Stimulated activated CD4-positive, alpha-beta T cell treated with anti-CD3 and anti-CD28 coated beads, Interleukin-1b, Interleukin-23, amount 100 ng/mL, for 48 hours (primary cell): ENCODE results near the gene INPP5K.
"Not testable (repeated sequence)": the region's sequence is repeated elsewhere in the genome, so short reads cannot be mapped to it uniquely, and the experiment has no call there.

Source experiments
- DNase-seq: peaks from one replicate; pipeline ENCODE4 v3.0.0-alpha.2; 2020

The INPP5K gene

GRCh38 chr17:1516388-1517161, at the start of gene INPP5K:
Gene INPP5K, minus strand, starts transcription at chr17:1516612. Its CDS starts 113 bp downstream, at chr17:1516499.
- DNase-seq = peak; percentile 98

GRCh38 chr17:1565877-1566276, 49.5 kb upstream of the INPP5K start:
- no peak for DNase-seq

GRCh38 chr17:1563786-1564613, 47.6 kb upstream of the INPP5K start:
- no peak for DNase-seq

- DNase-seq = not testable (repeated sequence)
Measured at GRCh38 chr17:1563471-1563785, 47.0 kb upstream of the INPP5K start.

- DNase-seq = no peak
Measured at GRCh38 chr17:1562176-1562643, 45.8 kb upstream of the INPP5K start.

- DNase-seq = peak; percentile 18
Measured at GRCh38 chr17:1561420-1562175, 45.2 kb upstream of the INPP5K start.

GRCh38 chr17:1560858-1561355, 44.5 kb upstream of the INPP5K start:
- no peak for DNase-seq

- no peak for DNase-seq
Measured at GRCh38 chr17:1560101-1560857, 43.9 kb upstream of the INPP5K start.

GRCh38 chr17:1559047-1560043, 42.9 kb upstream of the INPP5K start:
- DNase-seq = no peak

- DNase-seq = no peak
Measured at GRCh38 chr17:1558401-1558800, 42.0 kb upstream of the INPP5K start.

- no peak for DNase-seq
Measured at GRCh38 chr17:1557355-1558095, 41.1 kb upstream of the INPP5K start.

GRCh38 chr17:1555651-1556471, 39.4 kb upstream of the INPP5K start:
- DNase-seq = no peak

- no peak for DNase-seq
Measured at GRCh38 chr17:1554751-1555540, 38.5 kb upstream of the INPP5K start.

- no peak for DNase-seq
Measured at GRCh38 chr17:1553354-1554266, 37.2 kb upstream of the INPP5K start.

GRCh38 chr17:1552932-1553331, 36.5 kb upstream of the INPP5K start:
- no peak for DNase-seq

GRCh38 chr17:1551741-1552140, 35.3 kb upstream of the INPP5K start:
- DNase-seq = no peak

GRCh38 chr17:1548032-1548431, 31.6 kb upstream of the INPP5K start:
- DNase-seq = no peak
